HG02642 (cell line): Measurements from ENCODE around the gene DIAPH1.
"Not testable (repeated sequence)": the region's sequence is repeated elsewhere in the genome, so short reads cannot be mapped to it uniquely, and the experiment has no call there.

ENCODE experiments used
- ATAC-seq: cut with Tn5 transposase; IDR thresholded peaks from one replicate; pipeline ENCODE4 v1.9.1; 2021; ENCODE audit warnings: mild to moderate bottlenecking; ENCODE audit not compliant: unreplicated experiment, poor library complexity

Gene DIAPH1

GRCh38 chr5:141615991-141616720 lies 2.6 kb downstream of the DIAPH1 start:
- no peak for ATAC-seq

GRCh38 chr5:141613344-141613743 lies 5.5 kb downstream of the DIAPH1 start:
- no peak for ATAC-seq

- ATAC-seq: no peak
Observed at GRCh38 chr5:141611289-141611688, 7.5 kb downstream of the DIAPH1 start.

GRCh38 chr5:141609921-141610320 lies 8.9 kb downstream of the DIAPH1 start:
- ATAC-seq: not testable (repeated sequence)

- ATAC-seq: no peak
Observed at GRCh38 chr5:141609044-141609443, 9.8 kb downstream of the DIAPH1 start.

GRCh38 chr5:141608557-141608956 lies 10.2 kb downstream of the DIAPH1 start:
- no peak for ATAC-seq

- ATAC-seq: no peak
Observed at GRCh38 chr5:141608046-141608445, 10.8 kb downstream of the DIAPH1 start.

GRCh38 chr5:141605523-141606277 lies 13.1 kb downstream of the DIAPH1 start:
- ATAC-seq: peak; percentile 97

GRCh38 chr5:141603923-141604717 lies 14.7 kb downstream of the DIAPH1 start:
- no peak for ATAC-seq

- no peak for ATAC-seq
Observed at GRCh38 chr5:141602606-141603005, 16.2 kb downstream of the DIAPH1 start.

GRCh38 chr5:141598391-141599345 lies 20.1 kb downstream of the DIAPH1 start:
- peak; percentile 44 for ATAC-seq

GRCh38 chr5:141597814-141598213 lies 21.0 kb downstream of the DIAPH1 start:
- no peak for ATAC-seq

GRCh38 chr5:141597394-141597793 lies 21.4 kb downstream of the DIAPH1 start:
- no peak for ATAC-seq

- no peak for ATAC-seq
Observed at GRCh38 chr5:141596867-141597266, 21.9 kb downstream of the DIAPH1 start.

- ATAC-seq: no peak
Observed at GRCh38 chr5:141590127-141590526, 28.7 kb downstream of the DIAPH1 start.

GRCh38 chr5:141586246-141586645 lies 32.6 kb downstream of the DIAPH1 start:
- no peak for ATAC-seq

GRCh38 chr5:141585594-141585993 lies 33.2 kb downstream of the DIAPH1 start:
- no peak for ATAC-seq

- ATAC-seq: no peak
Observed at GRCh38 chr5:141574122-141574510, 44.7 kb downstream of the DIAPH1 start.

GRCh38 chr5:141573489-141574121 lies 45.2 kb downstream of the DIAPH1 start:
- no peak for ATAC-seq
